Suppressor macrophage (primary cell): Measurements from ENCODE around the gene TAF1A.

Experiments used
- DNase-seq, 4 experiments: peaks; one replicate each; pipeline ENCODE4 v3.0.0-alpha.2; 2020 to 2022

Gene TAF1A

GRCh38 chr1:222530852-222531251 is 58.9 kb downstream of the TAF1A start:
- no peak for DNase-seq

- no peak for DNase-seq
Observed at GRCh38 chr1:222529916-222530315, 59.8 kb downstream of the TAF1A start.

DNA sequence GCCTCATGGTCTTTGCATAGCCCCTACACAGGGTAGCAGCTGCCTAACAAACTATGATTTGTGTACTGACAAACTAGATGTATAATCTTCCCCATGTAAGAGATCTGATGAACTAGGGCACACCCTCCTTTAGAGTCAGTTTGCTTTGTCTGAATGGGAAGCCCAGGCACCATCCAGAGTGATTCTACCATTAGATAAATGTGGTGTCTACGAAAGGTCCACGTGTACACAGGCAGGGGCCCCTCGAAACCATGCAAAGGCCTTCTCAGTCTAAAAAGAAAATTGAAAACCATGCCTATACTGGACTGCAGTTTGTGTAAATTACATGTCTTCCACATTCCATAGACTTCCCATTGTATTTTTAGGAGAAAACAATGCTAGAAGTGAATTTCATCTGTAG is 60.6 kb downstream of the TAF1A start:
- no peak for DNase-seq

- no peak for DNase-seq
Observed at GRCh38 chr1:222525951-222526350, 63.8 kb downstream of the TAF1A start.

- no peak for DNase-seq
Observed at GRCh38 chr1:222523852-222524251, 65.9 kb downstream of the TAF1A start.

- DNase-seq: no peak
Observed at GRCh38 chr1:222522105-222522915, 67.4 kb downstream of the TAF1A start.

DNA sequence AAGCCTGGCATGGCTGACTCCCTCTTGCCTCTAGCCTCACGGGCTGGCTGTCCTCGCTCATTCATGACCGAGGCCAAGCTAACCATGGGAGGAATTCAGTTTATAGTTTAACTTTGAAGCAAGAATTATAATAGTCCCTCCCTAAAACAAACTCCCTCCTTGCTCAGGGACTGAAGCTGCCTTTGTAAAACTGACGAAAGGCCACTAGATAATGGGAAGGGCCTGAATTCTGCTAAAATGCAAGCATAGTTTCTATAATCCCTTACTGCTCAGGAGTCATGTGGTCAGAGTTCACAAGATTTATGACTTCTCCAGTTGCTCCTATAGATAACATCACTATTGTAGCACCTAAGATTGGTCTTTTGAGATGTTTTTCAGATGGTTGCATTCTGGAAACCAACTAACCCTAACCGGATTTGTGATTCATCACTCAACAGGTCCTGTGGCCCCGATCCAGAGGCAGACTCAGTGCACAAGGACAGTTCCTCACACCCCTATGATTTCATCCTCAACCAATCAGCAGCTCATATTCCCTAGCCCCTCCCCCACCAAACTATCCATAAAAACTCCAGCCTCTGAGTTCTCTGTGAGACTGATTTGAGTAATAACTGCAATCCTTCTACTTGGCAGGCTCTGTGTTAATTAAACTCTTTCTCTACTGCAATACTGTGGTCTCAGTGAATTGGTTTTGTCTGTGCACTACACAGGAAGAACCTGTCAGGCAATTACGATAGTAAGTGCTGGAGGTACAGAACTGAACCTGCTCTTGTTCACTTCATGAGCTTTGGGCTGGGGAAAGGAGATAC is 68.2 kb downstream of the TAF1A start:
- no peak for DNase-seq
